GM10847 (cell line): Measurements from ENCODE around the gene RECK.

Experiments
- POLR2A ChIP-seq: IDR thresholded peaks from 2 replicates; pipeline ENCODE4 v1.6.1; 2011; ENCODE audit not compliant: insufficient read length; ENCODE audit errors: extremely low read depth

Gene RECK

GRCh38 chr9:36039121-36039520, 2.4 kb downstream of the RECK start:
- TF ChIP-seq POLR2A = no peak

DNA sequence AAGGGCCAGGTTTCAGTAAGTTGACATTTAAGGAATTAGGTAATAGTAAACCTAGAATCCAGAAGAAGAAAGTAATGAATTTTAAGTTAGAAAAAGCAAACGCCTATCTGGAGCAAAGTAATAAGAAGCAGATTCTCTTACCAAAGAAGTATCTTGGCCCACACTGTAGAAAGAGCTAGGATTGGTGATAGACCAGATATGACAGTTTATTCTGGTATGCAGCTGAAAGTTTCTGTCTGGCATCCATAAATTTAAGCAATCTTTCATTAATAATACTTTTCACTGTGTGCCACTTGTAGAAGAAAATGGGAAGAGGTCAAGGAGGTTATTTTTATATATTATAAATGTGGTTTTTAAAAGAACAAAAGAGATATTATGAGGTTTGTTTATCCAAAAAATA, 3.0 kb downstream of the RECK start:
- TF ChIP-seq POLR2A = no peak

- TF ChIP-seq POLR2A = no peak
These were observed 3.7 kb downstream of the RECK start for GRCh38 chr9:36040271-36040925.

- no peak for TF ChIP-seq POLR2A
These were observed 4.8 kb downstream of the RECK start for GRCh38 chr9:36041506-36041905.

- no peak for TF ChIP-seq POLR2A
These were observed 8.9 kb downstream of the RECK start for GRCh38 chr9:36045610-36046009.

DNA sequence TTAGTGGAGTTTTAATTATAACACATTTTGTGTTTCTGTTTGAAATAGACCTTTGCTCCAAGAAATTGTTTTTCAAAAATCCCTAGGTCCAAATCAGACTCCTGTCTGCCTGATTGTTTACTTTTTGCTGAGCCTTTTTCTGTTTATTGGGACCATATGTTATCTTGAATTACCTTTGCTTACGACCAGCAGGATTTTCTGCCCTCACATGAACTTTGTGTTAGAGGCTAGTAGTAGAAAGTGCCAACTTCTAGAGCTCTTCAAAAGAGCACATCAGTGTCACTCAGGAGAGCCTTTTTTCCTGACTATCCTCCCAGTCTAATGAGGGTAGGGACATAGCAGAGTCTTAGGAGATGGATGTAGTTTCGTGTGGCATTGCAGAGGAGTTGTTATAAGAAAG, 10.2 kb downstream of the RECK start:
- TF ChIP-seq POLR2A = no peak

DNA sequence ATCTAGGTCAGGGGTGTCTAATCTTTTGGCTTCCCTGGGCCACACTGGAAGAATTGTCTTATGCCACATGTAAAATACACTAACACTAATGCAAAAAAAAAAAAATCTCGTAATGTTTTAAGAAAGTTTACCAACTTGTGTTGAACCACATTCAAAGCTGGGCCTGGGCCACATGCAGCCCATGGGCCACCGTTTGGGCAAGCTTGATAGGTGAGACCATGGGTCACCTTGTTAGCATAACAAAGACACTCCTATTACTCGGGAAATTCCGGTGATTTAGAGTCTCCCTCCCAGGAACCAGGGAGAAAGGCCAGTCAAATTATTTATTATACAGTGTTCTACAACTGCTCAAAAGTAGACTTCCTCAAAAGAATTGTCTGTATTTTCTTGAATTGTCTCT, 12.7 kb downstream of the RECK start:
- TF ChIP-seq POLR2A = no peak

GRCh38 chr9:36050476-36050875, 13.8 kb downstream of the RECK start:
- no peak for TF ChIP-seq POLR2A

- no peak for TF ChIP-seq POLR2A
These were observed 14.6 kb downstream of the RECK start for GRCh38 chr9:36051317-36051716.

GRCh38 chr9:36053971-36054370, 17.3 kb downstream of the RECK start:
- no peak for TF ChIP-seq POLR2A

GRCh38 chr9:36056896-36057295, 20.2 kb downstream of the RECK start:
- no peak for TF ChIP-seq POLR2A

GRCh38 chr9:36063804-36064447, 27.2 kb downstream of the RECK start:
- no peak for TF ChIP-seq POLR2A

- TF ChIP-seq POLR2A = no peak
These were observed 27.8 kb downstream of the RECK start for GRCh38 chr9:36064448-36065037.

- TF ChIP-seq POLR2A = no peak
These were observed 37.3 kb downstream of the RECK start for GRCh38 chr9:36074055-36074454.

DNA sequence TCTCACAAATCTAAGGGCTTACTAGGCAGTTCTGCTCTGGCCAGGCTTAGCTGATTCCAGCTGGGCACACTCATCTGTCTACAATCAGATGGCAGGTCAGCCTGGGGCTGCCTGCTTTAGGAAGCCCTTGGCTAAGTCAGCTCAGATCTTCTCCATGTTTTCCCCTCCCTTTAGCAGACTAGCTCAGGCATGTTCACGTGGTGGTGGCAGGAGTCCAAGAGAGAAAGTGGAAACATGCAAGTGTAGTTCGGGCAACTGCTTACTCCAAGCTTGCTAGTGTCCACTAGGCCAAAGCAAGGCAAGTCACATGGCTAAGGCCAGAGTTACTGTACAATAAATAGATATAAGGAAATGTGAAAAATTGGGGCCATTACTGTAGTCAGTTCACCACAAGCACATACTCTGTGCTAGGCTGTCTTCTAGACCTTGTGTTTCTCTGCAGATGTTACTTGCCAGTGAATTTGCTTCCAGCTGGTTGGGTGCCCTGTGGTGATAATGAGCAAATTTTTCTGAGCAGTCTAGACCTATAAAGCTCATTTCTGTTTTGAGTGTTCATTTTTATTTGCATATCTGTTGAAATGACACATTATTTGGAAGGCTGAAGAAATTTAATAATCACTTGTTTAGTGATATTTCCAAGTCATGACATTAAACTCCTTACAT, 38.3 kb downstream of the RECK start:
- no peak for TF ChIP-seq POLR2A

DNA sequence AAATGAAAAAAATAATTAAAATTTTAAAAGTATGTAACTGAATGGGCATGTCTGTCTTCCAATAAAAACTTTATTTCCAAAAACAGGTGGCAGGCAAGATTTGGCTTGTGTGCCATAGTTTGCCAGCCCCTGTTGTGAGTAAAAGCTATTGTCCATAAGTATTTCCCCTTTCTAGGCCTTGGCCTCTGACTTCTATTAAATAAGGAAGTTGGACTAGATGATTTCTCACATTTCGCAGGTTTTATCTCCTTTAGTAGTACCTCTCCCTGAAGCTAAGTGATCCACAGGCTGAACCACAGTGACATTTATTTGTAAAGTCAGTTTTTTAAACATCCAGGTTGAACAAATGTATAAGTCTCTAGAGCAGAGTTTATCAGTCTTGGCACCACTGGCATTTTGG, 41.3 kb downstream of the RECK start:
- TF ChIP-seq POLR2A = no peak
